HG02852 (cell line): Measurements from ENCODE around the gene LIPG.

Source experiments
- ATAC-seq: cut with Tn5 transposase; IDR thresholded peaks from one replicate; pipeline ENCODE4 v1.9.1; 2021; ENCODE audit warnings: mild to moderate bottlenecking, moderate library complexity; ENCODE audit not compliant: unreplicated experiment

Gene LIPG

DNA sequence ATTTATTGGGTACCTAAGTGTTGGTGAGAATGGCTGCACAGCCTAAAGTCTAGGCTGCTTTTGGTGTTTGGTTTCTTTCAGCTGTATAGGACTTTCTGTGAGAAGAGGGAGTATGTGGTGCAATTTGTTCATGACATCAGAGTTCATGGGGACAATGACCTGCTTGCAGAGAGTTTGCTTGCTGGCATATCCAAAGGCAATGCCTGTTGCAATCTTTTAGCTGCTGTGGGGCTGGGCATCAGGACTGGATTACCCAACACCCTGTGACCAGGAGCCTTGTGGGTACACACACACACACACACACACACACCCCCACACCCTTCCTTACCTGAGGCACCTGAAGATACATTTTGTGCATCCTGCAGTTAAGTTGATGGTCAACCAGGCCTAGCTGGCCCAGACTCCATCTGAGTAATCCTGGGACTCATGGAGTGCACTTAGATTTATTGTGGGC is 68.4 kb downstream of the LIPG start:
- ATAC-seq: no peak

DNA sequence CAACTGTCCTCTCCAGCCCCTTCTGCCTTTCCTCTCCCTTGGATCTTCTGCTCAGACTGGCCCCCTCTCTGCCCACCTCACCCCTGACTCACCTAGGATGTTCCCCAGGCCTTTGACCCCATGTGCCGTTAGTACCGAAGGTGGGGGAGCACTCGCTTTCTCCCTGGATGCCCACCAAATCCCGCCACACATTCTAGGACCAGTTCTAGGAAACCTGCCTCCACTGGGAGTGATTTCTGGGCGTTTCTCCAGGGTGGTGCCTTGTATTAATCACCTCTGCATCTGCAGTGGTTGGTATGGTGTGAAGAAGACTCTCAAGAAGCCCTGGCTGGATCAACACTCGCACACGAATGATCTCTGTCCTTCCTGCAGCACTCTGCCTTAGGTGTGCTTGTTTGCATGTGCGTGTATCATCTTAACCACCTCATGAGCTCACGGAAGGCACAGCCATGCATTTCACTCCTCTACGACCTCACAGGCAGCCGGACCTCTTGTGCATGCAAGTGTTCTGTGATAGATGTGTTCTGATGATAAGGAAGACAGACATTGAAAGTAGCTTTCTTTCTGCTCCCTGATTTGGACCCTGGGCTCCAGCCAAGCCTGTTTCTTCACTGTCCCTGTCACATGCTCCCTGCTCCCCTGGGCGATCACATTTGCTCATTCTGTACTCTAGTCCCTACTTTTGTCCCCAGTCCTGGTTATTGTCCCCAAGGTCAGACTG is 69.4 kb downstream of the LIPG start:
- ATAC-seq: no peak

DNA sequence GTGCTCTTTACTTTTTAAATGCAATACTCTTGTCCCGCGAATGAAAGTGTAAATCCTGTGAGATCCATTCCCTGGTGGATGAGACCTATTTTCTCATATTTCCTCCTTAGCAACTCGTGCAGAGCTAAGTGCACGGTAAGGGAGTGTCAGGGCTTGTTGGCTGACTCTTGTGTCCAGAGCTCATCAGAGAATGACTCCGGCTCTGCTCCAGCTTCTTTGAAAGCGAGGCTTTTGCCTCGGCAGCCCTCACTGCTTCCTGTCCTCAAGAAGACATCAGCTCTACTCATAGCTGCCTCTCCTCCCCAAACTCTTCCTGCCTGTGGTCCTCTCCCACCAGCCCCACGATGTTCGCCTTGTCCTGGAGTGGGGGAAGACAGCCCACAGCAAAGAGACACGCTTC is 70.7 kb downstream of the LIPG start:
- no peak for ATAC-seq

DNA sequence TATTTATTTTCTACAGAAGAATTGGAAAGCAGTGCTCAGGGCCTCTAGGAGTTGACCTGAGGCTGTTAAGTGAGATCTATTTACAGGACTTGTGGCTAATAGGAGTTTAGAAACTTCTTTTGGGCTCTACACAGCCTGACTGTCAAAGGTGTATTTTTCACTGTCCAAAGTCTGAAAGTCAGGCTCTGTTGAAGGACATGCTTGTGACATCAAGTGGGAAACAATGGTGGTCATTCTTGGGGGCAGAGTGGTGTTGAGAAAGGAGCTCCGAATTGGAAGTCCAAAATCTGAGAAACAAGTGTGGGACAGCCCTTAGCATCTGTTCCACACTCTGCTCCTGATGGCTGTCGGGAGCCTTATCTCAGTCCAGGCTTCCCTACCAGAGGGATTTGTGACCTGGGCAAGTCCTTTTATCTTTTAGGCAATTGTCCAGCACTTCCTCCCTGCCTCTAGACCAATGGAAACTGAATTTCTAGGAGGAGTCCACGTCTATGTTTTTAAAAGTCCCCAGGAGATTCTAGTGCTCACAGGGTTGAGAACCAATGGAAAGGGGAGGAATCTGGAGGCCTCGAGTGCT is 76.4 kb downstream of the LIPG start:
- no peak for ATAC-seq

DNA sequence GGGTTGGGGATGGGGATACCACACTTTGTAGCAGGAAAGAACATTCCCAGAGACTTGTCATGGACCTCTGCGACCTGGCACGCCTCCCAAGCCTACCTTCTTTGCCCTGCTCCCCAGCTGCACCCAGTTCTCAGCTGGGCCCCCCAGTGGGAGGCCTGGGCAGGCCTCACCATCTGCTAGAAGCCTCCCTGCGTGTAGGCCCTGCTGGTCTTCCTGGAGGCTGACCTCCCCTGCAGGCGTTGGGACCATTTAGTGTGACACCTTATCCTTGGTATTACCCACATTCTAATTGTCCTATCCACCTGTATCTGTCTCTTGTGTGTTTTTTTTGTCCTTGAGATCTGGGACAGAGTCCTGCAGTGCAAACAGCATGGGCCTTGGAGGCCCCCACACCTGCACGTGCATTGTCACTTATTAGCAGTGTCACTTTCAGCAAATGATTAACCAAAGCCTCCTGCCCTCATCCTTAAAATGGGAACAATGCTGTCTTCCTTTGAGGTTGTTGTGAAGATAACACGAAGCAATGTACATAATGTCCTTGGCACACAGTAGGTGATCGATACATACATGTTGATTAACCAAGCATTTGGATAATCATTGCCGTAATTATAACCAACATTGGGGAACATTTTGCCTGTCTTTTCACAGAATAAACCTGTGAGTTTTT is 77.2 kb downstream of the LIPG start:
- ATAC-seq: no peak

DNA sequence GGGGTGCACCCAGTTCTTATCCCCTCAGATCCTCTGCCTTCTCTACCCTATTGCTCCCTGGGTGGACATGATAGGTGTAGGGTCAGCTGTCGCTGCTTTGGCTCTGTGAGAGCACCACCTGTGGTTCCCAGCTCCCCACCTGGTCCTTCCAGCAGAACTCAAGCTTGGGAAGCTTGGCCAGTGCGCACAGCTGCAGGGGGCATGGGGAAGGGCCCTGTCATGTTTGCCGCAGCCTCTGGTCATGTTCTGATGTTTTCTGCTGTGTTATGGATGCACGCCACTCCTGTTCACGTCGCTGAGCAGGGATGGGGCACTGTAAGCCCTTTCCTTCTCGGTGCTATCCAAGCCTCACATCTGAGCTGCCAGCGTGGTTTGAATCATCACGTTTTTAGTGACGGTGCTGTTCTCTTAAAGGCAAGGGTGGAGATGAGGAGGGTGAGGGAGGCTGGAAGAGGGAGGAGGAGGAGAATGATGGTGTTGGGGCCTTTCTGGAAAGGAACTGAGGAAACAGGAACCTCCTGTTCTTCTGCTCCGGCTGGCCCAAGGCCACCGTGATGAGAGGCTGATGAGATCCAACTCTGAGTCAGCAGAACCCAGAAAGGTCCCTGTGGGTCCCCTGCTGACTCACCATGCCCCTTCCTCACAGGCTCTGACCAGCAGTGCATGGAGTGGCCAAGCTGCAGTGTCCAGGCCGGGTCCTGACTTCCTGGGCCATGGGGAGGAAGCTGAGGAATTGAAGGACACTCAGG is 78.0 kb downstream of the LIPG start:
- ATAC-seq: no peak

DNA sequence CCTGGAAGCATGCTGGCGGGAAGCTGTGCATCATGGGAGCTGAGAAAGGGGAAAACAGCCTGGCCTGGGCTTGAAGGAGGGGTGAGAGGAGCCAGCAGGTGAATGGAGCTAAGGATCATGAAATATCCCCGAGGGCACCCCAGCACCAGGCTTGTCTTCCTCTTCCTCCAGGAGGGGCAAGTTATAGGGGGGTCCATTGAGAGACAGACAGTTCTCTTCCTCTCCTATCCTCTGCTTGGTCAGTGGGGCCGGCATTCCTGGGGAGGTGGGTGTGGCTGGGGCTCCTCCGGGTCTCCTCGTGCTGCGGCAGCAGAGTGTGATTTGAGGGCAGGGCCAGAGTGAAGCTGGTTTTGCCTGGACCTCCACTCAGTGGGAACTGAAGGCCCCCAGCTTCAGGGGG is 78.9 kb downstream of the LIPG start:
- ATAC-seq: no peak

DNA sequence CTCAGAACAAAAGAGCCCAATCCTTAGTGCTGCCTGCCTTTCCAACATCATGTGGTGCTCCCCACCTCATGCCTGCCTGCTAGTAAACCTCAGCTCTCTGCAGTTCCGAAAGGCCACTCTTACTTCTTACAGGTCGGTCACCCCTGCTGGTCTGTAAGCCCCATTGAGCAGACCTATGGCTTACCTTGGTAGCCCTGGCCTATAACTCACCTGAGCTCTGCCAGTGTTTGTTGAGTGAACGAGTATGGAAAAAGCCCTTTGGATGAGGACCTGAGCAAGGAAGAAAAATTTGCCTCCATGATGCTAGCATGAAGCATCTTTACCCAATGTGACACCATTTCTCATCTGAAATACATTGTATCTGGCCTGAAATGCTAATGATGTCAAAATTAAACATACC is 83.3 kb downstream of the LIPG start:
- ATAC-seq: no peak

DNA sequence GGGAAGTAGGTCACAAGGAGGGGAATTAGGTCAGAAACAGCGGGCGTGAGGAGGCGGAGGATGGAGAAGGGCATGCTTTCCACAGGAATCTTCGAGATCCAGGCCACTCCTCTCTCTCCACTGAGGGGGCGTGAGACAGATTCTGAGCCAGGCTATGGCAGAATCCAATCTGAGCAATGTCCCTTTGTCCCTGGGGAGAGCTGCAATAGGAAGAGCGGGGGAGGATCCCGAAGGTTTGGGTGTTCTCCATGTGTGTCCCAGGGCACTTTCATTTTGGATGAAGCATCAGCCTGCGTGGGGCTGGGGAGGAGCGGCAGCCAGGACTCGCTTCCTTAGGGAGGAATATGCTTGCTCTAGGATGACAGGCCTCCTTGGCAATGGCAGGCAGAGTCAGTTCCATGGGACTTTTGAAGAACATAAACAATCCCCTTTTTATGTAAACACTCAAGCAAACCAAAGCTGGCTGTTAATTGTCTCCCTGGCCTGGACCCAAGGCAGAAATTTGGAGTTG is 84.0 kb downstream of the LIPG start:
- ATAC-seq: no peak

DNA sequence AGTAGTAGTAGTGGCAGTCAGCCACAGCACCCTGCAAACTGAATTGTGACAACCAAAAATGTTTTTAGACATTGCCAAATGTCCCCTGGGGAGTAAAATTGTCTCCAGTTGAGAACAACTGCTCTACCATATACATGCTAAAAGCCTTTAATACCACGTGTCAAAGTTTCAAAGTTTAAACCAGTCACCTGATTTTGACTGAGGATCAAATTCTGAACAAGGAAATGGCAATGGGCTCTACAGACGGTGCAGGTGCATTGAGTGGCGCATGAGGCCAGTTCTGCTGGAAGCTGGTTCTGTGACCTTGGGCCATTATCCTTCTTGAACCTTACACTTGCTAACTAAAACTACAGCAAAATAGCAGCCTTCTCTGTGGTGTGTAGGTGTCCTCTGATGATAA is 85.0 kb downstream of the LIPG start:
- no peak for ATAC-seq

DNA sequence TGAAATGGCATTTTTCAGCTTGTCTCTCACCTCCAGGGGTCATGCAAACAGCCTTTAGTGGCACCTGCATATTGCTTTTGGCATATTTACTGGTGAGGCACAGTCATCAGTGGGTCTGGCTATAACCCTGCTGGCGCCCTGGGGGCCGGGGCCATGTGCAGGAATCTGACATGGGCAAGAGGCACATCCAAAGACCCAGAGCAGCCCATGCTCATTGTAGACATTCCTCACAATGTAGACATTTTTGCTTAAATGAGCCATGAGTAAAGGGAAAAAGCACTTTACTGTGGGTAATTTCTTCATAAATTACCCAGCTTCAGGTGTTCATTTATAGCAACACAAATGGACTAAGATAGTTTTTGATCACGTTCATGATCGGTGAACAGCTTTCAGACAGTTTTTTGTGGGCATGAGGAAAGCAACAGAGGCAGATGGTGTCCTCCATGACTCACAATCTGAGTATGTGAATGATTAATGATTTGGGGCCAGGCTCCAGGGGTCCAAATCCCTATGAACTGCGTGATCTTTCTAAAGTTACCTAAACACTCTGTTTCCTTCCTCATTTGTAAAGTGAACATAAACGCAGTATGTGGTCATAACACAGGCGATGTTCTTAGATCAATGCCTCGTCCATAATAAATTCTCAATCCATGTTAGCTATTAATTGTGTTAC is 85.8 kb downstream of the LIPG start:
- no peak for ATAC-seq

DNA sequence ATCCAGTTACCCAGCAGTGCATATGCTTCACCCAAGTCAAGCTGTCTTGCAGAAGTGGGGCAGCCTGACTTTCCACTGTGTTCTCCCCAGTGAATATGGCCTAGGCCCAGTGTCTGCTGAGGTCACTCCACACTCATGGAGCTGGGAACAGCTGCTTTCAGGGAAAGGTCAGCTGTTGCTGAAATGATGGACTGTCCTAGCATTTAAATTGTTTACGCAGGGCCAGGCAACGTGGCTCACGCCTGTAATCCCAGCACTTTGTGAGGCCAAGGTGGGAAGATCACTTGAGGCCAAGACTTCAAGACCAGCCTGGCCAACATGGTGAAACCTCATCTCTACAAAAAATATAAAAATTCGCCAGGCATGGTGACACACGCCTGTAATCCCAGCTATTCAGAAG is 86.5 kb downstream of the LIPG start:
- no peak for ATAC-seq
